Activated gamma-delta T cell treated with Interleukin-2 at 50 U/mL for 16 hours (primary cell): ENCODE measurements around the gene SMARCE1.

Experiments
- DNase-seq: peaks from one replicate; pipeline ENCODE4 v3.0.0-alpha.2; 2020

Gene SMARCE1

GRCh38 chr17:40647624-40648383 is at the start of gene SMARCE1:
Gene SMARCE1 (minus strand): TSS chr17:40647818. CDS start chr17:40645802, 2,016 bp downstream.
- DNase-seq = peak; percentile 67

GRCh38 chr17:40697297-40697696 is 49.7 kb upstream of the SMARCE1 start:
- DNase-seq = no peak

- no peak for DNase-seq
These were observed 49.0 kb upstream of the SMARCE1 start for GRCh38 chr17:40696651-40697072.

GRCh38 chr17:40695874-40696472 is 48.4 kb upstream of the SMARCE1 start:
- no peak for DNase-seq

GRCh38 chr17:40694584-40694983 is 47.0 kb upstream of the SMARCE1 start:
- DNase-seq = no peak

- no peak for DNase-seq
These were observed 39.5 kb upstream of the SMARCE1 start for GRCh38 chr17:40687106-40687505.

GRCh38 chr17:40686192-40686591 is 38.6 kb upstream of the SMARCE1 start:
- no peak for DNase-seq

GRCh38 chr17:40680998-40681397 is 33.4 kb upstream of the SMARCE1 start:
- DNase-seq = no peak

- no peak for DNase-seq
These were observed 31.9 kb upstream of the SMARCE1 start for GRCh38 chr17:40679523-40679907.

GRCh38 chr17:40678902-40679522 is 31.4 kb upstream of the SMARCE1 start:
- DNase-seq = no peak

GRCh38 chr17:40675905-40676304 is 28.3 kb upstream of the SMARCE1 start:
- no peak for DNase-seq

GRCh38 chr17:40672654-40673053 is 25.0 kb upstream of the SMARCE1 start:
- DNase-seq = no peak

GRCh38 chr17:40671282-40671681 is 23.7 kb upstream of the SMARCE1 start:
- DNase-seq = no peak

GRCh38 chr17:40666331-40666730 is 18.7 kb upstream of the SMARCE1 start:
- no peak for DNase-seq

- no peak for DNase-seq
These were observed 17.1 kb upstream of the SMARCE1 start, which contains the start of gene KRT222 for GRCh38 chr17:40664582-40665333. Gene KRT222 (minus strand): TSS chr17:40665177. CDS start chr17:40665099, 78 bp downstream.

GRCh38 chr17:40663252-40663651 is 15.6 kb upstream of the SMARCE1 start:
- DNase-seq = no peak

- no peak for DNase-seq
These were observed 12.3 kb upstream of the SMARCE1 start for GRCh38 chr17:40659911-40660310.

GRCh38 chr17:40658396-40658795 is 10.8 kb upstream of the SMARCE1 start:
- DNase-seq = no peak

GRCh38 chr17:40651939-40652338 is 4.3 kb upstream of the SMARCE1 start:
- DNase-seq = no peak

- DNase-seq = no peak
These were observed 858 bp upstream of the SMARCE1 start for GRCh38 chr17:40648384-40648968.

GRCh38 chr17:40646791-40647623 is 611 bp downstream of the SMARCE1 start:
- peak; percentile 45 for DNase-seq

GRCh38 chr17:40645943-40646342 is 1.7 kb downstream of the SMARCE1 start:
- DNase-seq = no peak
